GM18526 (cell line): ENCODE results near the gene PTRH2.

Experiments used
- POLR2A ChIP-seq: IDR thresholded peaks from 3 replicates; pipeline ENCODE4 v1.6.1; 2011; ENCODE audit not compliant: insufficient read length; ENCODE audit errors: extremely low read depth

Gene PTRH2

GRCh38 chr17:59707149-59707970 lies at the start of gene PTRH2, which contains the start of gene VMP1:
TSS of gene PTRH2 (minus strand) at chr17:59707430. CDS start at chr17:59697978, 9,452 bp downstream.
TSS of gene VMP1 (plus strand) at chr17:59707654. CDS start at chr17:59731447, 23,793 bp downstream.
- TF ChIP-seq POLR2A = peak; percentile 93

DNA sequence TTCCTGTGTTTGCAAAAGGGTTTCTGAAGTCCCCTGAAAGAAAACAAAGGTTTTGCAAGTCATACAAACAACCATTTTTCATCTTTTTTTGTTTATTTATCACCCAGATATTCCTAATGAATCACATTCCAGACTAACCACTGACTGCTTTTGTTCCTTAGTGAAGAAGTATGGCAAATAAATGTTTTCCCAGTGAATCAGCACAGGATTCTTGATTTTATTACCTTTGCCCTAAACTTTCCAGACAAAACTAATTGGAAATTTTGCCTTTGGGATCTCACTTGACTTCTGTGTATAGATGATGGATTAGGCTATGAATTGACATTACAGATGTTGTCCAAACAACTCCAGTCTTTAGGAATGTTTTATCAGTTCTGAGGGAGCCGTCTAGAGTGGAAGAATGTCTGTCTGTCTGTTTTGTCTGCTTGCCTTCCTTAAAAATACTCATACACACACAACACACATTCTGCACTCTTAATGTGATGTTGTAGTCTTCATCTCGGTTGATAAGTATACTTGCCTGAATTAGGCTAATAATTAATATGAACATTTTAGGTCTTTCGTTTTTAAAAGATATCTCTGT lies 49.1 kb upstream of the PTRH2 start:
- no peak for TF ChIP-seq POLR2A

GRCh38 chr17:59754552-59754951 lies 47.3 kb upstream of the PTRH2 start:
- TF ChIP-seq POLR2A = no peak

GRCh38 chr17:59753522-59754467 lies 46.6 kb upstream of the PTRH2 start:
- no peak for TF ChIP-seq POLR2A

DNA sequence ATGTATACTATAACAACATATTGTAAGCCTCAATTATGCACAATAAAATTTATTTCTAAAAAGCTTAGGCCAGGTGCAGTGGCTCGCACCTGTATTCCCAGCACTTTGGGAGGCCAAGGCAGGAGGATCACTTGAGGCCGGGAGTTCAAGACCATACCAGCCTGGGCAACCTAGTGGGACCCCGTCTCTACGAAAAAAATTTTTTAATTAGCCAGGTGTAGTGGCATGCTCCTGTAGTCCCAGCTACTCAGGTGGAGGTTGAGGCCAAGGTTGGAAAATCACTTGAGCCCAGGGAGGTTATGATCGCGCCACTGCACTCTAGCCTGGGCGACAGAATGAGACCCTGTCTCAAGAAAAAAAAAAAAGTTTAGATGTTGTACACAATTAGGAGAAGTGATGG lies 45.7 kb upstream of the PTRH2 start:
- no peak for TF ChIP-seq POLR2A

- no peak for TF ChIP-seq POLR2A
These were observed 45.2 kb upstream of the PTRH2 start for GRCh38 chr17:59752446-59752845.

- no peak for TF ChIP-seq POLR2A
These were observed 44.8 kb upstream of the PTRH2 start for GRCh38 chr17:59751955-59752413.

GRCh38 chr17:59748591-59748990 lies 41.4 kb upstream of the PTRH2 start:
- TF ChIP-seq POLR2A = no peak

- no peak for TF ChIP-seq POLR2A
These were observed 39.7 kb upstream of the PTRH2 start for GRCh38 chr17:59746849-59747445.

DNA sequence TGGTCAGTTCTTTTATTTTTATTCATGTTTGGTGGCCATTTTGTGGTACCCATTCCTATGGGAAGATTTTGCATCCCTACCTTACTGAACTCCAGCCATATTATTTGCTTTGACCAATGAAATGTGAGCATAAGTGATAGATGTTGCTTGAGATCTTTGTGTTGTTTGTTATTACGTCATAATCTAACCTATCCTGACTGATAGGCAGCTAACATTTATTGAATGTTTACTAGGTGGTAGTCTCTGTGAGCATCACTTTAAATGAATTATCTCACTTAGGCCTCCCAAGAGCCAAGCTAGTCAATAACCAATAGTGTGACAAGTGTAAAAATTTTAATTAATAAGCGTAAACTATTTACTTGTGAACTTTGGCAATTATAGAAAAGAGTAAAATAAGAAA lies 37.8 kb upstream of the PTRH2 start:
- TF ChIP-seq POLR2A = no peak

DNA sequence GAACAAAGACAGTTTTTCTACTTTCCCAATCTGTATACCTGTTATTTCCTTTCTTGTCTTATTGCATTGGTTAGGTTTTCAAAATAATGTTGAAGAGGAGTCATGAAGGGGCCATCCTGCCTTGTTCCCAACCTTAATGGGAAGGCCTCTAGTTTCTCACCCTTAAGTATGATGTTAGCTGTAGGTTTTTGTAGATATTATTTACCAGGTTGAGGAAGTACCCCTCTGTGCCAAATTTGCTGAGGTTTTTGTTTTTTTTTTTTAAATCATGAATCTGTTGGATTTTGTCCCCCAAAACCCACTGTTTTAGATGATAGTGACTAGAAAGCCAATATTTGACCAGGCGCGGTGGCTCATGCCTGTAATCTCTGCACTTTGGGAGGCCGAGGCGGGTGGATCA lies 36.6 kb upstream of the PTRH2 start:
- TF ChIP-seq POLR2A = no peak

DNA sequence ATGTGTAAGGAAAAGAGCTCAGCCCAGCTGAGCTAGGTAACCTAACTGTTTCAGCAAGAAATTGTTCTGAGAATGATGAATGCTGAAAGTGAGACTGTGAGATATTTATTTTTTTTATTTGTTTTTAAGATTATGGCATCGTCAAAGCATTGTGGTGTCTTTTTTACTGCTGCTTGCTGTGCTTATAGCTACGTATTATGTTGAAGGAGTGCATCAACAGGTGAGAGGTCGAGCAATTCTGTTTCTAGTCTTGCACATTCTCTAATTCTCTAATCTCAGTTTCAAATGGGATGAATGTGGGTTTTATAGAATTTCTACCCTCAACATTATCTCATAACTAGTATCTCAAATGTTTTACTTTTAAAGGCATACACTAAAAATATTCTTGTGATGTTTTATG lies 30.1 kb upstream of the PTRH2 start:
- no peak for TF ChIP-seq POLR2A

- TF ChIP-seq POLR2A = no peak
These were observed 27.0 kb upstream of the PTRH2 start for GRCh38 chr17:59734226-59734625.

DNA sequence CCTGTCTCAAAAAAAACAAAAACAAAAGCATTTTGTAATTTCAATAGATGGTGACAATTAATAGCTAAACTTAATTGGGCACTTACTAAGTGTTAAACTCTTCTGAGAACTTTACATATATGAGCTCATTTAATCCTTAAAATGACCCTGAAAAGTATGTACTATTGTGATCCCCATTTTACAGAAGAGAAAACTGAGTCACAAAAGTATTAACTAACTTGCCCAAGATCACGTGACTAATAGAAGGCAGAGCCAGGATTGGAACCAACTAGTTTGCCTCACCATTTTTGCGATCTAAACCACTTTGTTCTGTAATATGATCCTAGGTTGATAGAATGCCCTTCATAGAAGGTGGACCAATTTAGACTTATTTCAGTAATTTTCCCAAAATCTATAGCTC lies 26.5 kb upstream of the PTRH2 start:
- TF ChIP-seq POLR2A = no peak

DNA sequence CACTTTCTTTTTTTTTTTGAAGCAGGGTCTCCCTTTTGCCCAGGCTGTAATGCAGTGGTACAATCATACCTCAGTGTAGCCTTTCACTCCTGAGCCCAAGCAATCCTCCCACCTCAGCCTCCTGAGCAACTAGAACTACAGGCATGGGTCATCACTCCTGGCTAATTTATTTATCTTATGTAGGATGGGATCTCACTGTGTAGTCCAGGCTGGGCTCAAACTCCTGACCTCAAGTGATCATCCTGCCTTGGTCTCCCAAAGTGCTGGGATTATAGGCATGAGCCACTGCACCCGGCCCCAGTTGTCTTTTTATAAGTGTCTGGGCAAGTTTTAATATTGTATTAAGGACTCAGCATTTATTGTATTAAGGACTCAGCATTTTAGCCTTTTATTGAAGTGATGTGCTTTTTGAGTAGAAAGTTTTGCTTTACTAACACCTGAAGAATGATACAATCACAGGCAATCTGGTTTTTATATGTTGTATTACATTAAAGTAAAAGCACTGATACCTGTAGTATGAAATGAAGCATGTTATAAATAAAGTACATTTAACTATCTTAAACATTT lies 23.1 kb upstream of the PTRH2 start:
- TF ChIP-seq POLR2A = no peak
